GM18517 (cell line): ENCODE results near the gene FGFRL1.

Experiments used
- ATAC-seq: cut with Tn5 transposase; IDR thresholded peaks from one replicate; pipeline ENCODE4 v1.9.1; 2021; ENCODE audit warnings: mild to moderate bottlenecking, moderate library complexity; ENCODE audit not compliant: unreplicated experiment

Gene FGFRL1

DNA sequence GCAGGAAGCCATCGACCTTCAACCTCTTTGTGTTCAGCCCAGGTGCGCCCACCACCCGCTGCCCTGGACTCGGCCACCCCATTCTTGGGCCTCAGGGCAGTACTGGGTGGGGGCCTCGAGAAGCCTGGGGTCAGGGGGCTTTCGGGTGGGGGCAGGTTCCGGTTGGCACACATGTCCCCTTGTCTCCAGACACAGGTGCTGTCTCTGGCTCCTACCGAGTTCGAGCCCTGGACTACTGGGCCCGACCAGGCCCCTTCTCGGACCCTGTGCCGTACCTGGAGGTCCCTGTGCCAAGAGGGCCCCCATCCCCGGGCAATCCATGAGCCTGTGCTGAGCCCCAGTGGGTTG, 7.4 kb upstream of the FGFRL1 start:
- ATAC-seq, result no peak

GRCh38 chr4:1004557-1005485, 6.6 kb upstream of the FGFRL1 start:
- no peak for ATAC-seq

DNA sequence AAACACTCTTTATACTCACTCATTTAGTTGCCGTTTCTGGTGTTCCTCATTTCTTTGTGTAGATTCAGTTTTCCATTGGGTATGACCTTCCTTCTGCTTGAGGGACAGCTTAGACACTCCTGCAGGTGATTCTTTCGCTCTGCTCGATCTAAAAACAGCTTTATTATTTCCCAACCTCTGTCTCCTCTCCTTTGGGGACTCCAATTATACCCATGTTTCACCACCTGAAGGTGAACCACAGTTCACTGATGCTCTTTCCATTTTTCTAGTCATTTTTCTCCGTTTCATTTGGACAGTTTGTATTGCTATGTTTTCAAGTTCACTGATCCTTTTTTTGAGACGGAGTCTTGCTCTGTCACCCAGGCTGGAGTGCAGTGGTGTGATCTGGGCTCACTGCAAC, 4.6 kb upstream of the FGFRL1 start:
- no peak for ATAC-seq

DNA sequence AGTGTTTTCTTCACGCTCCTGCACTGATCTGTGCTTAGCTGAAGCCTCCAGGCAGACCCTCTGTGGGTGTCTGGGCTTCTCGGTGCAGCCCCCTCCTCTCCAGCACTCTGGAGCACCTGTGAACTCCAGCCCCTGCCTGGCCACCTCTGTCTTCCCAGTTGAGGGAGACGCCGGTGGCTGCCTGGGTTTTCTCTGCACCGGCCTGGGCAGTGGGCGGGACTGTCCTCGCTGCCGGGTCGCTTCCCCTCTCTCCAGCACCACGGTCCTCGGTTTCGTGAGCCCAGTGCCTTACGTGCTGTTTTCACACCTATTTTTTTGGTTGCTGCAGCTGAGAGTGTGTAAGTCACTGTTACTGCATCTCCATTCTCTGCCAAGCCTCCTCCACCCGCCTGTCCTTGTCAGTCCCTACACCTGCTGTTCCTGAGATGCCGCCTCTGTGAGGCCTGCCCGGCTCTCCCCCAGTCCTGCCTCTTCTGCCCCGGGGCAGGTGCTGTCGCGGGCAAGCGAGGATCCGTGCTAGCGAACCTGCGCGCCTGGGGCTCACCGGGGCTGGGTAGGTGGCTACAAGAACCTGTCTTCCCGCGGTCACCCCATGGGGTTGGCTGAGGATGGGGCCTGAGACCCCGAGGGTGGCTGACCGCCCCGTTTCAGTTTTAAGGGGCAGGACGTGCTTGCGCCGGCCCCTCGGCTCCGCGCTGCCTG, 2.4 kb upstream of the FGFRL1 start:
- ATAC-seq, result no peak

- ATAC-seq, result no peak
Observed at GRCh38 chr4:1009542-1010394, 1.7 kb upstream of the FGFRL1 start.

DNA sequence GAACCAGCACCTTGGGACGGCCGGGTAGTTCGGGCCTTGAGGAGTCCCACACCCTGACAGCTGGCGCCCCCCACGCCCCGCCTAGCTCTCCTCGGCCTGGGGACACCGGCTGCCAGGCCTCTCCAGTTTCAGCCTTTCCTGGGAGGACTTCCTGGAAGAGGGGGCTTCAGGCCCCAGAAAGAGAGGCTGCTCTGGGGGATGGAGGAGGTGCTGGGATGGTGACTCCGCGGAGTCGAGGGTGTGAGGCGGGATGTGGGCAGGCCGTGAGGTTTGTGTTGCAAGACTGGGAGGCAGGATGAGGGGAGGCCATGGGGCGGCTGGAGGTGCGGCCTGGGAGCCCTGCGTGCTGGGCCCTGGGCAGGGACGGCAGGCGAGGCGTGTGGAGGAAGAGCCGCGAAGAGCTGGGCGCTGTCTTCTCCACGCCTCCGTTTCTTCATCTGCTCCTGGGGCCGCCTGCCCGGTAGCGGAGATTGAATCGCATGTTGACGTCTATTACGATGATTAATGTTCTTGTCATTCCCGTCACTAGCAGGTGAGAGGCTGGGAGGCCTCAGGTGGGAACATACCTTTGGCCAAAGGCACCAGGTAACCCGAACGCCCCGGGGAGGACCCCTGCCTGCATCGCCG, 918 bp upstream of the FGFRL1 start:
- no peak for ATAC-seq

- no peak for ATAC-seq
Observed at GRCh38 chr4:1011666-1012033, 224 bp downstream of the FGFRL1 start.

DNA sequence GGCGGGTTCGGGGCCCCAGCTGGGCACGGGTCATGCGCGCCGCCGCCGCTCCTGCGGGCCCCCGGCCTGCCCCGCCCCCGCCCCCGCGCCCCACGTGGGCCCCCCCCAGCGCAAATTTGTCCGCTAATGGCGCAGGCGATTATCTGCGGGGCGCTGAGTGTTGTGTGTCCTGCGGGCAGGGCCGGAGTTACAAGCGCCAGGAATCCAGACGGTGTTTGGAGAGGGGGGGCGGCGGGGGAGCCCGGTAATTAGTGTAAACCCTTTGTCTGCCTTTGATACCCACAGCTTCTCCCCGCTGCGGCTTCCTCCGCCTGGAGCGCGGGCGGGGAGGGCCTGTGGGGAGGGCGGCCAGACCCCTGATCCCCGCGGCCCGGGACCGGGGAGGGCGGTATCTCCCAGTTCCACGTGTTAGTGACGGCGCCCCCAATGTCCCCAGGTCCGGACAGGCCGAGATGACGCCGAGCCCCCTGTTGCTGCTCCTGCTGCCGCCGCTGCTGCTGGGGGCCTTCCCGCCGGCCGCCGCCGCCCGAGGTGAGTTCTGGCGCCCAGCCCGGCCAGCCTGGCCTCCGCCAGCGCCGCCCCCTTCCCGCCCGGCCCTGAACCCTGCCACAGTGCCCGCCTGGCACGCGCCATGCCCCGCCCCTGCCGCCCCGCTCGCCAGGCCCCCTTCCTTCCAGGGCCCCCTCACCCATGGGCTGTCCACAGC, 761 bp downstream of the FGFRL1 start:
- ATAC-seq, result no peak

DNA sequence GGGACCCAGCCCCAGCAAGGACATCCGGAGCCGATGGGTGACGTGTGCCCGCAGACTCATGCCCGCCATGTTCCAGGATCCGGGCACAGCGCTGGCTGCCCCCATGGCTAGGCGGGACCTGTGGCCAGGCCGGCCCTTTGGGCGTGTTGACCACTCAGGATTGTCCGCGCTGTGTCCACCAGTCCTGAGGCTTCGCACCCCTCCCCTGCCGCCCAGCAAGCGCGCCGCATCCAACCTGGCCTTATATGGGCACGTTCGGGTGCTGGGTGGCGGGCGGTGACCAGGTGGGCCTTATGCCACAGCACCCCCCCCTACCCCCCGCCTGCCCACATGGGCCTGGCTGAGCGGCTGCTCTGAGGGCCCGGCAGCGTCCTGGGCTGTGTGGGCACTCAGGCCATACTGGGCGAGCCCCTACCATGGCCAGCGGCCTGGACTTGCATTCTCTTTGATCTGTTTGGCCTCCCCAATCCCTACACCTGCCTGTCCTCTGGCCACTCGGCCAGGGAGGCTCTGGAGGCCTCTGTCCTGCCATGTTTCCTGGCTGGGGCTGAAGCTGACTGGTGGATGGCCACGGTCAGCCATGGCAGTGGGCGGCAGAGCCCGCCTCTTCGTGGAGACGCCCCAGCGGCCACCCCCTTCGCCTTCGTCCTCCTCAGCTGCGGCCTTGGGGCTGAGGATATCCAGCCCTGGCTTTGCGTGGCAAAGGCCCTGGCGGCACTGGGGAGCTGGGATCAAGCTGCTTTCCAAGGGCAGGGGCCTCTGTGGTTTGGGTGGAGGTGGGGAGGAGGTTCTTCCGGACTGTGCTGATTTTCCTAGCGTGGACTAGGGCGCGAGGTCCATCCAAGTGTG, 2.0 kb downstream of the FGFRL1 start:
- ATAC-seq, result no peak

GRCh38 chr4:1014291-1015167, 3.1 kb downstream of the FGFRL1 start:
- ATAC-seq, result no peak

DNA sequence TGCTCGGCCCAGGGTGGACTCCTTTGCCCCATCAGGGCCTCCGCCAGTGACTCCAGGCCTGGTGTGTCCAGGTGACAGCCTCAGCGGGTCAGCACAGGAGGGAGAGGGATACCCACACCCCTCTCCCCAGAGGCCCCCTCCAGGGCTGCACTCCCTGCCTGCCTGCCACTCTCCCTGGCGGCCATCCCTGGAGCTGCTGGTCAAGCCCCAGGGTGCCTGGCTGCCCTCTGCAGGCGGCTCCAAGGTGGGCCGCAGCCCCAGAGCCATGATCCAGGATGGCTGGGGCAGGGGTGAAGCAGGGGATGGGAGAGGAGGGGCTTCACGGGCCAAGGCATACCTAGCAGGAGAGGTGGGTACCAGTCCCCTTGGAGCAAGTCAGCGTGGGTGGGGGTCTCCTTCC, 3.8 kb downstream of the FGFRL1 start:
- ATAC-seq, result no peak

GRCh38 chr4:1015746-1016145, 4.3 kb downstream of the FGFRL1 start:
- ATAC-seq, result no peak

DNA sequence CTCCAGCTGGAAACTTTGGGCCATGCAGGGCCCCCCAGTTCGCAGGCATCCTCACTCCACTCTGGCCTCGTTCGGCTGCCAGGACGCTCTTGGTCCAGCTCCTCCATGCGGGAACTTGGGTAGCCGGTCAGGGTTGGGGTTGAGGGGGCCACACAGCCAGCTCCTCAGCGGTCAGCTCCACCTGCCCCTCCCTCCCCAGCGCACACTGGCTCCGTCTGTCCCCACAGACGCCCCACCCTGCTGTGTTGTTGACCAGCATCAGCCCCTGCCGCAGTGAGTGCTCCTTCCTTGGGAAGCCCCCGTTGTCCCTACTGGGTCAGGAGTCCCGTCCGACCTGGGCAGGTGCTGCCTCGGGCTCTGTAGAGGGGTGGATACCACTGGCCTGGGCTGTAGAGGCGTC, 5.8 kb downstream of the FGFRL1 start:
- no peak for ATAC-seq

- ATAC-seq, result no peak
Observed at GRCh38 chr4:1017706-1018105, 6.3 kb downstream of the FGFRL1 start.

DNA sequence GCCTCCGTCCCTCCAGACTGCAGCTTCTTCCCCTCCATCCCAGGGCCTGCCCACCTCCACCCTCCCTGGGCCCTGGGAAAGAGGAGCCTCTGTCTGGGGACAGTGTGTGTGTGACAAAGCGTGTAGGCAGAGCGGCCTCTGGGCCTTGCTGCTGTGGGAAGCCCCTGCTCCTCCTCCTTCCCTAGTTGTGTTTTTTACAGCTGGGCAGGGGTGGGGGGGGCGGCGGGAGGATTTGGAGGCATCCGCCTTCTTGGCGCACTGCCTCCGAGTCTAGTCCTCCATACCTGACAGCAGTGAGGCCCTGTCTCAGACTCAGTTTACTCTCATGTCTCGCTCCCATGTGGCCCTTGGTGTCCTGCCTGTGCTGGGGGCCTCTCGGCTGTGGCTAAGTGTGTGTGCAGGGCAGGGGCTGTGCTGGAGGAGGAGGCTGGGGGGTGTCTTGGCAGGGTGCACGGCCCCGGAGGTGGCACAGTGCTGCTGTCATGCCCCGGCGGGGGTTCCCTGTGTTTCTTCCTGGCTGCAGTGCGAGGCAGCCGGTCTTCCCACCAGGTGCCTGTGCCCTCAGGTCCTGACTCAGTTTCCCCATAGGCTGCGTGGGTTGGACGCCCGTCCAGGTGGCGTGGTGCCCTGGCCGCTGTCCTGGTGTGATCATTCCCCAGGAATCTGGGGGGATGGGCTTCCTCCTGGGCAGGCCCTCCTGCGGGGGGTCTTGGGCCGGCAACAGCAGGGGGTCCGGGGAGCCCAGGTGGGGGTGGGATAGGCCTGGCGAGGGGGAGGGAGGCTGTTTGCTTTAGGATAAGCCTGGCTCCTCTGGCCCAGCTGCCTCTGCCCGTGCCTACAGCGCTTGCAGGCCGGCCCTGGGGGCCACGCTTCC, 7.0 kb downstream of the FGFRL1 start:
- no peak for ATAC-seq

GRCh38 chr4:1019320-1019719, 7.9 kb downstream of the FGFRL1 start:
- ATAC-seq, result no peak

DNA sequence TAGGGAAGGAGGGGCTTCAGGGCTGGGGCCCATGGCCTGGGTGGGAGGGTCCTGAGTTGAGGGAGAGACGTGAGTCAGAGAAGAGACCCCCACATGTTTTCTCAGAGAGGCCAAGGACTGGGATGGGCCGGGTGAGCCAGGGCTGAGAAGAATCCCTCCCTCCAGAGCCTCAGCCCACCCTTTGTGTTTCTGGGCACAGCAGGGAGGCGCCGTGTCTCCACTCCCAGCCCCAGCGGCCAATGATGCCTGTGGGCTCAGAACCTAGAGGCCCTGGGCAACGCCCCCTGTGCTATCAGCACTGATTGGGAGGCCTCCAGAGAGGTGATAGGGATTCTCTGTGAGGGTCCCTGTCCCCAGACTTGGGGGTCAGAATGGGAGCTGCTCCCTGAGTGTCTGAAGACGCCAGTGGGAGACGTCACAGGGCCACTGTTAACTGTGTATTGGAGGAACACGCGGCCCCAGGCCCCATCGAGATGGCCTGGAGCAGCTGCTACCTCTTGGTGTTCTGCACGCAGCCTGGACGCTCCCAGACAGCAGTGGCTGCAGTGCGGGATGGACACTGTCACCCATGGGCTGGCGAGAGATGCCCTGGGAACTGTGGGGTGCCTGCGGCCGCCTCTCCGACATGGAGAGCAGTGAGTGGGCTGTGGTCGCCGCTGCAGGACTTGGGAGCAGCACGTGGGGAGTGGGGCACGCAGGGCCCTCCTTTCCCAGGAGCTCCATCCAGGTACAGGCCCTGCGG, 8.5 kb downstream of the FGFRL1 start:
- no peak for ATAC-seq
